NCI-H128 (cell line): Measurements from ENCODE around the gene RPL19.

Source experiments
- DNase-seq: peaks from one replicate; lab custom pipeline; 2025; ENCODE audit not compliant: unreplicated experiment; lab: John Stamatoyannopoulos, UW

Gene RPL19

DNA sequence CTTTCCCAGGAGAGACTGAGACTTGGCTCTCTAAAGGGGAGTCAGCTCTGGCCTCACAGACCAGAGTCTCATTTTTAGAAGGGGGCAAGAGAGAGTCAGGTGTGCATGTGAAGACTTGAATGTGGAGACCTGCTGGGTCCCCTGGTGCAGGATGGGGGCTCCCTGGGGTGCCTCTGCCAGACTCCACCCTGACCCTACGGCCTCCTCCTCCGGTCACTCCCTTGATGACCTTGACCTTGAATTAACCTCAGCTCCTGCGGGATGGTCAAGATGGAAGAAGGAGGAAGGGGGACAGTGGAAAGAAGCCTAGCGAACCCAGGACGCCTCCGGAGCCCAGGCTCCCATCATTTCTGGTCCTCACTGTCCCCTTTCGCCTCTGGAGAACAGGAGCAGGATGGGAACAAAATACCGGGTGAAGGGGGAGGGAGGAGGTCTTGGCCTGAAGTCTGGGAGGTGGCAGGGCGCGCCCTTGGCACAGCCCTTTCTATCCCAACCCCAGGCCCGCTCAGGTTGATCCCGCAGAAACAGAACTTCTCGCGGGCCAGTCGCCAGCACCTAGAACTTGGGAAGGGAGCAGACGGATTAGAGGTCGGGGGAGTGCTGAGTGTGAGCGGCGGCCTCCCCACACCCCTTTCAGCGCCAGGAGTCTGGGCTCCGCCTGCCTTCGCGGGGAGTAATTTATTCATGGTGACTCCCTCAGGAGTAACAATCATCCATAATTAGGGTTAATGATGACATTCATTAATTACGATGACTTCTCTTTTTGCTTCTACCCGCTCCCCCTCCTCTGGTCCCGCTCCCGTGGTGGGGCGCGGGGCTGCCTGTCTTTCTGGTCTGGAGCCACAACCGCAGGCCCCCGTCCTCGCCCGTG lies 24.1 kb downstream of the RPL19 start:
- DNase-seq, result no peak

DNA sequence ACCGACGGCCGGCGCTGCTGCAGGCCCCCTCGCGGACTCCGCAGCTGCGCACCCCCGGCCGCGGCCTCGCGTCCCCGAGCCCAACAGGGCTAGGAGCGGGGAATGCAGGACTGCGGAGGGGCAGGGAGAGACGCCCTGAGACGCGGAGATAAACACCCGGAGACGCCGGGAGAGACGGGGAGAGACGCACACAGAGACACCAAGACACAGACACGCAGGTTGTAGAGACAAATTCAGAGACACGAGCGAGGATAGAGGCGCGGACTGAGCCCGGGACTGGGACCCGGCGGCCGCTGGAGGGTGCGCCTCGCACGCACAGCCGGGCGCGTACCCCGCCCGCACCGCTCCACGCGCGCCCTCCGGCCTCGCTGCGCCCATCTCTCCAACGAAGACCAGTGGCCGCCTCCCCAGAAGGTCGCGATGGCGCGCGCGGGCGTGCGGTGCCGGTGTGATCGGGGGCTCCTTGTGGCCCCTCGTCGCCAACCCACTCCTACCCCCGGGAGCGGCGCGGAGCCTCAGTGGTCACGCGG lies 24.8 kb downstream of the RPL19 start:
- no peak for DNase-seq

DNA sequence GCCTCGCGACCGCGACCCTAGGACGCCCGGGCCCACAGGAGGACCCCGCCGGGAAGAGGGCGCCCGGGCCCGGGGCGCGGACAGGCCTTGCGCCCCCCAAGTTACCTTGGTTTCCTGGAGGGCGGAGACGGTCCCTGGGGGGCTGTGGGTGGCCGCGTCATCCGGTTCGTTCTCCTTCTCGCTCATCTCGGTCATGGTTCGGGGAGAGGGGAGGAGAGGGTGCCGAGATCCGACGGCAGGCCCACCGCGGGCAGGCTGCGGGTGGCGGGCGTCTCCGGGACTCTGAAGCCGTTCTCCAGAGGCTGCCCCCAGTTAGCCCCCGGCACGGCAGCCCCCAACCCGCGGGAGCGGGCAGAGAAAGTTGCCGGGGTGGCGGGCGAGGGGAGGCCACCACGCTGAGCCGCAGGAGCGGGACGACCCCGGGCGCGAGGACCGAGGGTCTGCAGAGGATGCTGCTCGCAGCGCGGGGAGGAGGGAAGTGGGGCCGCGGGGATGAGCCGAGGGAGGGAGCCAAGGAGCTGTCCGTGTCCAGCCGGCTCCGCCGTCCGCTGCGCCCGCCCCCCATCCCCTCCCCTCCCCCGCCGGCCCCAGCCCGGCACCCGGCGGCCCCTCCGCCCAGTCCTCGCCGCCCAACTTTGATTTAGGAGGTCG lies 25.4 kb downstream of the RPL19 start, which contains the start of gene STAC2:
Gene STAC2 (minus strand): TSS at position 638 of the 651 bp plus-strand sequence. CDS start 443 bp downstream, at position 195.
- no peak for DNase-seq

DNA sequence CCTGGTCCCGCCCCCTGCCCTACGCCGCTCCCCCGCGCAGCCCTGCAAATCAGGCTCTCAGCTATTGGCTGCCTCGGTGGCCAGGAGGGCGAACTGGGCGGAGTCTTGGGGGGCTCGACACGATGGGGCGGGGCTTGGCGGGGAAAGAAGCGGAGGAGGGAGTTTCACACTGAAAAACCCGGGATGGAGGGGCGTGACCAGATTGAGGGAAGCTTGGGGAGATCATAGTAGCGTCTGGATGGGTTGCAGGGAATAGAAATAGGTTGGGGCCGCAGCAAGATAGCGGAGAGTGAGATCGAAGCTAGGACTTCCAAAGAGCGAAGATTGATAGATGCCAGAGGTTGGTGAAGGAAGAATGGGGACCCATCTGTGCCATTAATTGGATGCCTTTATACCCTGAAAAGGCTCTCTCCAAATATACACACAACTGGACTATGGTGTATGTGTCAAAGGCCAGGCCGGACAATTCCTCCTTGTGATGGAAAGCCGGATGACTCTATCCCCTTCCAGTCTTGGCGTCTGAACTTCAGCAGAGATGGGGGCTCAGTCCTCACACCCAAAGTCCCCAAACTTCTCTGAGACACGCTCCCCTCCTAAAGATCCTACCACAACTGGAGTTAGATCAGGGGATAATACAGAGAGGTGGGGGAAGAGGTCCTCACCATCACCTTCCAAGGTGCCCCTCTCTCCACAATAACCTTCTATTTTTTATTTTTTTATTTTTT lies 26.0 kb downstream of the RPL19 start:
- peak; percentile 60 for DNase-seq

DNA sequence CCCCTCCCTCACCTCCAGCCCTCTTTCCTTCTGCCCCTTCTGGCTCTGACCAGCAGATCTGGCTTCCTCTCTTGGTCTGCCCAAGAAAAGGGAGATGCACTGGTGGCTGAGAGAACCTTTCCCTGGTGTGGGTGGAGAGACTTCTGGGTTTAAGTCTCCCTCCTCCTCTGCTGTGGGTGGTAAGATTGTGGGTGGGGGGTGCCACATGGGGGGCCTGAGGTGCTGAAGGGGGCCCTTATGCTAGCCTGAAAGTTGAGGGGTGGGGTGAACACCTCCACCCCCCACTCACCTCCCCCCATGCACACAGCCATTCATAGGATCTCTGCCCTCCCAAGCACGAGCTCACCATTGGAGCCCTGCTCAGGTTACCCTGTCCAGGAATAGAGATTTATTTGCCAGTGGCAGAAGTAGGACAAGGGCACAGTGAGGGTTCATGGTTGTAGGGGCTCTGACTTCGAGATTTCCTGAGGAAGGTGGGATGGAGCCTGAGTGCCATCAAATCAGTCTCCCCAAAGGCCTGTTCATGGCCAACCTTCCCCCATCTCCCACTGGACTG lies 27.4 kb downstream of the RPL19 start:
- no peak for DNase-seq

DNA sequence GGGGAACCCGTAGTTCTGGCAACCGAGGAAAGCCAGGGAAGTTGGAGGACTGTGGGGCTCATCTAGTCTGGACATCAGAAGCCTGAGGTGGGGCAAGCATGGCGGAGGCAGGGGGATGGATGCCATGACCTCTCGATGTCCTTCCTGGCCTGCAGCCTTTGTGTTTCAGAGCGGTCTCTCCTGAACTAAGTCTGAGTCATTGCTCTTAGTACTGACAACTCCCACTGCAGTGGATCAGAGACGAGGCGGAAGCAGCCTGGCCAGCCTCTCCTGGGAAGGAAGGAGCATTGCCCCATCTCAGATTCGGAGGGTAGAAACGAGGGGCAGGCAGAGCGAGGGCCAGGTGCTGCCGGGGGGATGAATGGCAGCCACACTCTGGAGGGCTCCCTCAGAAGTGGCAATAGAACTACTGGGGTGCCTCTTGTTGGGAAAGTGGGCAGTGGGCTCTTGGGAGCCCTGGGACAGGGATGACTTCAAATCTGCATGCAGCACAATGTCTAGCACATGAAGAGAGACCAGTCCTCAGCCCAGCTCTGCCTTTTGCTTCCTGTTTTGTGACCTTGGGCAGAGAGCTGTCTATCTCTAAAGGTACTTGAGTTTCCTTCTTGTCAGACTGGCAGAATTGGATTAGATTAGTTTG lies 29.3 kb downstream of the RPL19 start:
- DNase-seq, result no peak

DNA sequence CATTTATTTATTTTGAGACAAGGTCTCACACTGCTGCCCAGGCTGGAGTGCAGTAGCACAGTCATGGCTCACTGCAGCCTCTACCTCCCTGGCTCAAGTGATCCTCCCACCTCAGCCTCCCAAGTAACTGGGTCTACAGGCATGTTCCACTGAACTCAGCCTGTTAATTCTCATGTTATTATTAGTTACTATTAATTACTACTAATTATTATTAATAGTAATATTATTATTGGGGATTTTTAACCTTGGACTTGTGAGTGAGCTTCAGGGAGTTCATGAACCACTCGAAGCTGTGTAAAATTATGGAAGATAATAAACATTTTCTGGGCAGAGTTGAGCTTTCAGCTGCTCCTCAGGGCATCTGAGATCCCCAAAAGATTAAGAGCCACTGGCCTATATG lies 30.3 kb downstream of the RPL19 start:
- no peak for DNase-seq

DNA sequence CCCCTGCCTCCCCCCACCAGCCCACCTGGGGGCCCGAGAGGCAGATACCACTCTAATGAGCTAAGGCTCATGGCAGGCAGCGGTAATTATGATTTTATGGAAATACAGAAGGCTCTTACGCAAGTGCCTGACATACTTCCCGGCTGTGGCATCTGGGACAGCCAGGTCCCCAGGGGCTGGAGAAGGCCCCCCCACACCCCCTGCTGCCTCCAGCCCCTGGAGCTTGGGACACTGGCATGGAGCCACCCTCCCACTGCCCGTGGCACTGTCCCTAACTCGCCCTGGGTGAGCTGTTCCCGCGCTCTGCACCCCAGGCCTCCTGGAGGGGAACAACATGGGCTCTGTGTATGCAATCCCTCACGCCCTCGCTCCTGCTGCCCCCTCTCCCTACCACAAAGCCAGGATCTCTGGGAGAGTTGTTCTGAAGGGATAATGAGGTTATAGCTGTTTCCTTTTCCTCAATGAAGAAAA lies 31.0 kb downstream of the RPL19 start:
- DNase-seq, result no peak

DNA sequence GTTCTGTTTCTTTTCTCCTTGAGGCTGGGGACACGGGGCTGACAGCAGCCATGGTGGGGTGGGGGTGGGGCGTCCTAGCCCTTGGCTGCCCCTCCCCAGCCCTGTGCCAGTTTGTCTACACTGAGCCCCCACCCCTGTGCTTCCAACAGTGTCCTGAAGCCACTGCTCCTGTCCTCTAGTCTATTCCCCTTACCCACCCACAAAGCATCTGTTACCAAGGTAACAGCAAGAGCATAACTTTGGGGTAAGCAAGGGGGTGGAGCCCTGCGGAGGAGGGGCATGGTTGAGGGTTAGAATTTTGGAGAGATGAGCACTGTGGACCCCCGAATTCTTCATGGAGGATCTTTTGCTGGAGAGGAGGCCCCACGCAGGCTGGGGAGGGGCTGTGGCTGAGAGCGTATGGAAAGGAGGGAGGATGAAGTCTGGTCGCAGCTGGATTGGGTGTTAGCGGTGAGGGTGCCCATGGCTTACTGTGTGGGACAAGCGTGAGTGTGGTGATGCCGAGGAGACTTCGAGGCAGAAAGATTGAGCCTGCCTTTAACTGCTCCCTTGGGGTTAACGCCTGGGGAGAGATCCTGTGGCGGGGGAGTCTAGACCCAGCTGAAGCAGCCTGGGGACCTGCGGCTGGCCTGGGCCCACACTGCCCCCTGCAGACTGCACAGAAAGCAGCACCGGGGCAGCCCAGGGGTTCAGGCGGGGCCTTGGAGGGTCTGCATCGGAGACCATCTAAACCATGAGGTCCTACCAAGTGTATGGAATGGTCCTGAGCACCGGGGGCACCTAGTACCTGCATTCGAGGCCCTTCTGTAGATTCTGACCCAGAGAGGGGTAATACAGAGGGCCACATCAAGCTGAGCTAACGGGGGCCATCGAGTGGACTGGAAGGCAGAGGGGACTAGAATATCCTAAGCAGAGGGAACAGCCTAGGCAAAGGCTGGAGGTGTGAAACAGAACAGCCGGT lies 31.8 kb downstream of the RPL19 start:
- no peak for DNase-seq

DNA sequence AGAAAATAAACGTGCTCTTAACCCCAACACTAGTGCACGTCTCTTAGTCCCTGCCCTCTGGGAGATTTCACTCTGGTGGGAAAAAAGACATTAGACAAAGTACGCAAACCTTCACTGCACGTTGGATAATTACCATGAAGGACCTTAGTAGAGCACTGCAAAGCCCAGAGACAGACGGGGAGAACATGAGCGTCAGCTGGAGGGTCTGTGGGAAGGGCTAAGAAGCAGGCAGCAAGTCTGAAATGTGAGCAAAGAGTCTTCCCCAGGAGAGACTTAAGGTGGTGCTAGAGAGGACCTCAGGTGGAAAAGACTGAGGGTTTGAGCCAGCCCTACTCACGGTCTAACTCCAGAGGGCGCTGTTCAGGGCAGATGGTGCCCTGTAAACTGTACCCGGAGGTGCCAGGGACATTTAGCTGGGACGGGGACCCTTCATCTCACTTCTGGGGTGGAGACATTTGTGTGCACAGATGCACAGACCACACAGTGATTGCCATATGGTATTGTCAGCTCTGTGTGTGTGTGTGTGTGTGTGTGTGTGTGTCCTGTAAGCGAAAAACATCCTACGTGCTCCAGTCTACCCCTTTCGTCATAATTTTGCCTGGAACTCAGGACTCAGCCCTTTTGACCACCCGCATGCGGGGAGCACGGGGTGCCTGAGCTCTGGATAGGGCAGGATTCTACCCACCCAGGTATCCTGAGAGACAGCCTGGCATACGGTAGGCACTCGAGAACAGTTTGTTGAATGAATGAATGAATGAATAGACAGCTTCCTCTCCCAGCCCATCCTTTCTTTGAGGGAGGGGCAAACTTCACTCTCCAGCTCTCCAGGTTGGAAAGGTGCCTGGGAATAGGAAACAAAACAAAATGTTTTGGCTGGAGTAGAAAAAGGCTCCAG lies 35.7 kb downstream of the RPL19 start:
- no peak for DNase-seq

DNA sequence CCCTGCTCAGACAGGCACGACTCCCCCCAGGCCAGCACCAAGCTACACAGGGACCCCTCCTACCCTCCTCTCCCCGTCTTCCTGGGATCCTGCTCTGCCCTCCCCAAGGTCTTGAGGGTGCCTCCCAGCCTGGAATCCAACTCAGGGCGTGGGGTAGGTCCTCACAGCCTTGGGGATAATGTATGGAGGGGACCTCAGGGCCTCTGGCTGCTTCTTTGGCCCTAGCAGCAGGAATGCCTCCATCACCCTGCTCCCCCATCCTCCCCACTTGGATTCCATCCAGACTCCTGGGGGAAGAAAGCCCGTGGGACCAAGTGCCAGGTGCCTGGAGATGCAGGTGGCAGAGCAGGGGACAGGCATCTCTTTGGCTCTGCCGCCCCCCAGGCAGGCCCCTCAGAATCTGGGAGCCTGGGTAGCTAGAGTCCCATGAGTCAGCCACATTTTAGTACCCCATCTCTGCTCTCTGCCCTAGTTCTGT lies 36.4 kb downstream of the RPL19 start:
- no peak for DNase-seq

DNA sequence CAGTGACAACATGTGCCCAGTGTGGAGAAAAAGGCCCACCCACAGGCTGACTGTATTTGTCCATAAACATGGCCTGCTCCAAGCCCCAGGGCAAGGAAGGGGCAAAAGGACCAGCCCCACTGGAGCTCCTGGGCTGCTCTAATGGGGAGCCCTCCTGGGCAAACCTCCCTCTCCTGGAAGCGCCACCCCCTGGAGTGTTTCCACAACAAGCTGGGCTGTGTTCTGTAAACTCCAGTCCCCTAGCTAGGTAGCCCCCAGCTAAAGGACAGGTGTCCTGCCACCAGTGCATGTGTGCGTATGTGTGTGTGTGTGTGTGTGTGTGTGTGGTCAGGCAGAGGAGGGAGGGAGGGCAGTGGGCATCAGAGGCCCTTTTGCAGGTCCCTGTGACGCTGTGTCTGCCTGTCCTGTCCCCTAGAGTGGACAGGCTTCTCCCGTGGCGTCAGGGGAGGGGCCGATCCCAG lies 36.9 kb downstream of the RPL19 start:
- no peak for DNase-seq

DNA sequence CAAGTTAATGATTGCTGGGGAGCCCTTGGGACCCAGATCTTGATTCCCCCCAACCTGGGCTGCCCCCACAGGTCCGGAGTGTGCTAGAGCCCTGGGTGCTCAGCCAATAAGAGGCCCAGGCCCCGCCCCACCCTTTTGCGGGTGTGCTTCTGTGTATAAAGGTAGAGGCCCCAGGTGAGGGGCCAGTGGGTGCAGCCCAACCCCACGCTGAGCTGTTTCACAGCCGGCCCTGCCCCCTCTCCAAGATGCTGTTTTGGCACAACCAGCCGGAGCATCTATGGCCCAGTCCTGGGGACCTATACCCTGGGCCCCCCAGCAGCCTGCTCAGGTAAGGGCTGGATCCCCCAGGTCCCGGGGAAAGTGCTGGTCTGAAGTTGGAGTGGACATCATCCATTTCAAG lies 37.5 kb downstream of the RPL19 start:
- no peak for DNase-seq

DNA sequence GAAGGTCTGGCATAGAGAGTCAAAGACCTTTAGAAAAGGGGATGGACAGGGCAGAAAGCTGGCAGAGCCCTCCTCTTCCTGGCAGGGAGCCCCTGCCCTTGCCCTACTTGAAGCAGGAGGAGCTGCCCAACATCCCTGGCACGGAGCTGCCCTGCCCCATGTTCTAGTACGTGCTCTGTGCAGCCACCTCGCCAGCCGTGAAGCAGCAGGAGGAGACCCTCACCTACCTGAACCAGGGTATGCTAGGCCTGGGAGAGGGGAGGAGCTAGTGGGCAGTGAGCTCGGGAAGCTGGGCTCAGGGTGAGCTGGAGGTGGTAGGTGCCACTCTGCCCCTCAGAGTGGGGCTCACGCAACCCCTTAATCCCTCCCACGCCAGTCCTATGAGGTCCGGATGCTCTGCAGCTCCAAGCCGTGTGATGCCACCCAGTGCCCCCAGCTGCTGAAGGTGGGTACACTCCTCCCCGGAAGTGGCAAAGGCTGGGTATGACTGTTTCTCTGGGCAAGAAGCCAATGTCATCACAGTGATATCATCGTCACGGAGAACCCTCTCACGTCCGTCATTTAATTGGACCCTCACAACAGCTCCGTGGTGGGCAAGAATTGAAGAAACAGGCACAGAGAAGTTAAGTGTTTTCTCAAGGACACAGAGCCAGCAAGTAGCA lies 38.4 kb downstream of the RPL19 start:
- no peak for DNase-seq

DNA sequence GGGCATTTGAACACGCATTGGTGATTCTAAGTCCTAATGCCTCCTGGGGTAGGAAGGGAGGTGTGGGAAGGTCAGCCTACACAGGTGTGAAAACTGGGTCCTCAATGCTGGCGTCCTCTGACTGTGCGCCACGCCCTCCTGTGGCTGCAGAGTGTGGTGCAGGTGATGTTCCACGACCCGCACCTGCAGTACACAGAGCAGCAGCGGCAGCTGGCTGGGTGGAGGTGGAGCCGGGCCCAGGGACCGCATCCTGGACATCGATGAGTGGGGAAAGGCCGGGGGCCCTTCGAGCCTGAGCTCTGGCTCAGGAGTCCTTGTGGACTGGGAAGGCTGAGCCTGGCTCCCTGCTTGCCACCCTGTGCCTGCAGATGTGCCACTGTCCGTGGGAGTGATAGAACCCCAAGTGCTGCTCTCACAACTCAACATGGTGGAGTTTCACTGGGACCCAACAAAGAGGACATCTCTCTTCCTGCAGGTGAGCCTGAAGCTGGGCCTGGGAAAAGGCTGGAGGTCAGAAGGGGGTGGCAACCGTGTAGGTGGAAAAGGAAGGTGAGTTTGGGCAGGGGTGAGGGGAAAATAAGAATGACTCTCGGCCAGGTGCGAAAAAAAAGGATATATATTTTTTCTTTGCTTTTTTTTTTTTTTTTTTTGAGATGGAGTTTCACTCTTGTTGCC lies 39.7 kb downstream of the RPL19 start:
- peak; percentile 18 for DNase-seq

DNA sequence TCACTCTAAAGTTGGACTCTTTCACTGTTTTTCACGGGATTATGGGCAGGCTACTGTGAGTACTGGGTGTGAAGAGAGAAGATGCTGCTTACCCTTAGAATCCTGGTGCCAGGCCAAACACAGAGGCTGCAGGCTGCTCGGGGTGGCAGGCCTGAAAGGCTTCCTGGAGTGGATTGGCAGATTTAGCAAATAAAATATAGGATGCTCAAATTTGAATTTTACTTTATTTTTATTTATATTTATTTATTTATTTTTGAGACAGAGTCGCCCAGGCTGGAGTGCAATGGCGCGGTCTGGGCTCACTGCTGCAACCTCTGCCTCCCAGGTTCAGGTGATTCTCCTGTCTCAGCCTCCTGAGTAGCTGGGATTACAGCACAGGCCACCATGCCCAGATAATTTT lies 40.5 kb downstream of the RPL19 start:
- DNase-seq, result no peak

DNA sequence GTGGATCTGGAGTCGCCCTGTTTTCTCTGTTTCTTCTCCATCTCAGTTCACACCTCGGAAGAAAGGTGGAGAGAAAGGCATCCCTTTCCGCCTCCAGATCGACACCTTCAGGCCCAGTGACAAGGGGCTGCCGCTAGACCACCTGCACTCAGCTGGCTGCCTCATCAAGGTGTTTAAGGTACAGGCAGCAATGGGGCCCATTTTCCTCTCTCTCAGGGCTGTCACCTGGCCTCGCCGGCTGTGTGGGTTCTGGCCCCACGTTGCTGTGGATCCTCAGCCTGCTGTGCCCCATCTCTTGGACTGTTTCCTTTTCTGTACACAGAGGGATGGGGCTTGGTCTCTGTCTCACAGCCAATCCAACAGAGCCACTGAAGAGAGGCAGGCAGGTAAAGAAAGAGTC lies 43.1 kb downstream of the RPL19 start:
- DNase-seq, result no peak
